Aorta (tissue), 5 donors: ENCODE data around the gene BTBD2. TPM values are rescaled to one million over a fixed set of nuclear protein-coding genes. Genes with fewer than 3 reads are reported as not detected.

ENCODE experiments used
- ATAC-seq: fragments of 200-7000 bp; cut with Tn5 transposase; one replicate; pipeline ENCODE4 v1.9.1; 2022; ENCODE audit warnings: moderate library complexity; ENCODE audit not compliant: low FRiP score
- DNase-seq, 2 donors: peaks; one replicate each; pipeline ENCODE4 v3.0.0-alpha.2; 2020
- H3K27ac ChIP-seq, 2 donors: one replicate each; pipeline ENCODE4 v1.5.1; 2013; ENCODE audit warnings: low read length in 2 of 2, mild to moderate bottlenecking in 2 of 2, moderate library complexity in 2 of 2, control low read depth in 1 of 2, inconsistent platforms in 1 of 2, low read depth in 1 of 2
- H3K27me3 ChIP-seq, 2 donors: one replicate each; pipeline ENCODE4 v1.6.1; 2013; ENCODE audit warnings: control low read depth in 1 of 2, low read length in 1 of 2, mild to moderate bottlenecking in 1 of 2, moderate library complexity in 1 of 2; ENCODE audit not compliant: insufficient read depth in 2 of 2, control insufficient read depth in 1 of 2
- H3K36me3 ChIP-seq, 2 donors: one replicate each; pipeline ENCODE4 v1.6.1; 2013; ENCODE audit warnings: control low read depth in 1 of 2, low read length in 1 of 2, mild to moderate bottlenecking in 1 of 2; ENCODE audit not compliant: insufficient read depth in 2 of 2, control insufficient read depth in 1 of 2
- H3K4me1 ChIP-seq, 2 donors: one replicate each; pipeline ENCODE4 v1.6.1; 2013; ENCODE audit warnings: low read length in 2 of 2, control low read depth in 1 of 2, mild to moderate bottlenecking in 1 of 2, moderate library complexity in 1 of 2; ENCODE audit not compliant: insufficient read depth in 2 of 2, control insufficient read depth in 1 of 2
- H3K4me3 ChIP-seq, 2 donors: one replicate each; pipeline ENCODE4 v1.5.1; 2013; ENCODE audit warnings: low read length in 2 of 2, control low read depth in 1 of 2, mild to moderate bottlenecking in 1 of 2
- H3K9me3 ChIP-seq: one replicate; pipeline ENCODE4 v1.6.1; 2013; ENCODE audit warnings: mild to moderate bottlenecking, low read length; ENCODE audit not compliant: control insufficient read depth
- WGBS, 2 donors: extraction: QIAGEN DNeasy Blood & Tissue Kit; methylation state at CpG; one replicate each; pipeline ENCODE4 v1.1.7; 2013; 5-methylcytosine and 5-hydroxymethylcytosine counted together
- intact Hi-C, 2 donors: fragments of 100-400 bp; cut with DNase I; formaldehyde crosslinking; loops; one replicate each; pipeline versions ENCODE4 v1.14.2 to v1.15.0; 2022
- polyA plus RNA-seq, 2 donors: library from polyadenylated mRNA; stranded (reverse); fragments of 200-250 nt; gene quantifications; one replicate each; pipeline ENCODE4 v1.2.3, GENCODE V29; 2013
- total RNA-seq, 2 donors: library from RNA; stranded (reverse); fragmentation: NEBNext Ultra II Directional; extraction: Animal tissue kit (Norgen Biotek cat#: 25700); gene quantifications; one replicate each; pipeline ENCODE4 v1.2.1, GENCODE V29; 2021
- donor health status: healthy with polysubstance abuse.
- donor health status: Bipolar disorder and iron deficiency.
- donor health status: DM: no; HTN: no; CAD: no.
- donor health status: DM: no; HTN: no; CAD: no.
- donor health status: DM: yes; HTN: yes; CAD: no.

BTBD2 gene
- total and polyA plus RNA-seq, 4 donors = 27.5 to 62.7 (median 51.5) TPM

DNA sequence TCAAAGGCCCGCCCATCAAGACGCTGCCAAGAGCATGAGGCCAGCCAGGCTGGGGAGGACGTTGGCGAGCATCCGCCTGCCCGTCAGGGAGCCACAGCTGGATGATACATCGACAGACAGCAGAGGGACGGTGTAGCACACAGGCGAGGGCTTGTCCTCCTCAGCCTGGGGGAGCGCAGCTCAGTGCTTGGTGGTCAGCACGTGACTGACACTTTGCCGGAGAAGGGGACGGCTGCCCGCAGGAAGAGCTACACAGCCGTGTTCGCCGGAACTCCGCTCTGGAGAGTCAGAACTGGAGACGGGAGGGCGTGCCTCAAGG lies 40.4 kb downstream of the BTBD2 start:
- ATAC-seq = no peak
- H3K4me3 ChIP-seq = no peak overlapping the region
- H3K27ac ChIP-seq = no peak overlapping the region
- peaks cover 0 to 2% of the 10 kb centered on the region in 2 donors for H3K36me3 ChIP-seq
- DNase-seq = no peak
- no peaks in the 10 kb centered on the region for H3K27me3 ChIP-seq
- intact Hi-C loops = no loop called here
- H3K4me1 ChIP-seq = no peaks in the 10 kb centered on the region
- no peaks in the 10 kb centered on the region for H3K9me3 ChIP-seq
- 84 to 87% methylated on average over 20 of the region's 20 CpGs for WGBS, 2 donors

DNA sequence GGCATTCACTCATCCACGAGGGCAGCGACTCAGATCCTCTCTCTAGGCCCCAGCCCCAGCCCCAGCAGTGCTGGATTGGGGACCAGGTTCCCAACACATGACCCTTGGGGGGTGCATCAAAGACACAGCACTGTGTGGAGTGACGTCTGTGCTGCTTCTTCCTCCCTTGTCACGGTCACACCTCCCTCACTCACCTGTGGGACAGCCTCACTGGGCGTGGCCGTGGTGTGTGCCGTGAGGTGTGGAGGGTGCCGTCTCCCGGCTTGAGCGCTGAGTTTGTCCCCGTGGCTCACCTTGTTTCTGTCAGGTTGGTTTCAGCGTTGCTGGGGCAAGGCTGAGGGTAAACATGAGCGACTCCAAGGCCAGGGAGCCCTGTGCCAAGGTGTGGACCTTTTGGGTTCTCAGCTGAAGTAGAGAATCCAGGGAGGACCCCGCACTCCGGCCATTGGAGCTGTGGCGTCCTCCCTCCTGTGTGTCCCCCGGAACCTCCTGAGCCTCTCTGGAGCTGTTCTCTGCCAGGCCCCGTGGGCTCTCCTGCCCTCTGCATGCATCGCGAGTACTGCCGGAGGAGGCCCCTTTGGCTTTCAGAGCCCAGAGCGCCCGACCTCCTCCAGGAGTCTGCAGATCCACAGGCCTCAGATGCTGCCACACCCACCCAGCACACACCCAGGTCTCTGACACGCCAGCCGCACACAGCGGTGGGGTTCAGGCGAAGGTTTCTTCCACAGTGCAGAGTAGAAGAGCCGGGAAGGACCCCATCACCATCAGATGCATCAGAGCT lies 40.9 kb downstream of the BTBD2 start:
- no peak overlapping the region for H3K4me3 ChIP-seq
- intact Hi-C loops = no loop called here
- no peak overlapping the region for H3K27ac ChIP-seq
- H3K9me3 ChIP-seq = no peaks in the 10 kb centered on the region
- H3K4me1 ChIP-seq = no peaks in the 10 kb centered on the region
- ATAC-seq (no peak), DNase-seq (no peak)
- no peaks in the 10 kb centered on the region for H3K27me3 ChIP-seq
- WGBS, 2 donors = 91 to 92% methylated on average over 28 of the region's 28 CpGs
- H3K36me3 ChIP-seq = peaks cover 0 to 2% of the 10 kb centered on the region in 2 donors

- WGBS, 2 donors = 93% methylated on average over 27 of the region's 27 CpGs
- H3K36me3 ChIP-seq = peaks cover 0 to 2% of the 10 kb centered on the region in 2 donors
Observed at GRCh38 chr19:1970806-1971502, 44.6 kb downstream of the BTBD2 start.

DNA sequence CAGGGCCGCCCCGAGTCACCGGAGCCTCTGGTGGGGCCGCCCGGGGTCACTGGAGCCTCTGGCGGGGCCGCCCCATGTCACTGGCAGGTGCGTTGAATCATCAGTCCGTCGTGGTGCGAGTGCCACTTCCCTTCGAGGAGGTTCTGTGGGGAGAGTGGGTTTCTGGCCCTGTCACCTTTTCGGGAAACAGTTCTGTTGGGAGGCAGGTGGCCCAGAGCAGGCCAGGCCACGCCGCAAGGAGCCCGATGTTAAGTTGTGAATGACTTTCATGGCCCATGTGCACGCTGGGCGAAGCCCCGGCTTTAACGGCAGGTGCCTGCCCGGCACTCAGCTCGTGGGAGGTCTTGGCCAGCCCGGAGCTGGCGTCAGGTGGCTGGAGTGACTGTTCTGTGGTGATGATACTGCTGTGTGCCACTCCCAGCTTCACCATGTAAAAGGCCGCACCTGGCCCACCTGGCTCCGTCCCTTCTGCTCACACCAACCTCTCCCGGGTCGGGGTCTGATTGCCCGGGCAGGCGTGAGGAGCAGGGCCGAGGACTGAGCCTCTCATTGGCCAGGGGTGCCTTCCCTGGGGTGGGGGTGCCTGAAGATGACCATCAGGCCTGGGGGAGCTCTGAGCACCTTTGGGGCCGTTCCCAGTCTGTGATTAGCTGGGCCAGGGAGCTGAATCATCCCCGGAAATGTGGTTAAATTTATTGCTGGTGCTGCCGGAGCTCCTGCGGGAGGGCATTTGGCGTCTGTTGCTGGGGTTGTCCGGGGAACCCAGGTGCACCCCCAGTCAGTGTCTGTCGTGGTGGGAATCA lies 45.3 kb downstream of the BTBD2 start:
- Histone ChIP-seq H3K4me3 (no peak overlapping the region), H3K4me1 (no peaks in the 10 kb centered on the region), H3K36me3 (peaks cover 0 to 2% of the 10 kb centered on the region in 2 donors), H3K9me3 (no peaks in the 10 kb centered on the region), H3K27ac (no peak overlapping the region), H3K27me3 (no peaks in the 10 kb centered on the region)
- intact Hi-C loops = no loop called here
- WGBS, 2 donors = 91 to 93% methylated on average over 38 of the region's 38 CpGs
- no peak for ATAC-seq
- no peak for DNase-seq

More at GRCh38 chr19:1970806-1971502, 44.6 kb downstream of the BTBD2 start:
- no peaks in the 10 kb centered on the region for H3K4me1 ChIP-seq
- no peak overlapping the region for H3K4me3 ChIP-seq
- DNase-seq (no peak), ATAC-seq (no peak)
- intact Hi-C loops = no loop called here
- no peak overlapping the region for H3K27ac ChIP-seq
- H3K9me3 ChIP-seq = no peaks in the 10 kb centered on the region
- no peaks in the 10 kb centered on the region for H3K27me3 ChIP-seq

GRCh38 chr19:1969176-1970002 lies 46.1 kb downstream of the BTBD2 start:
- H3K9me3 ChIP-seq = no peaks in the 10 kb centered on the region
- DNase-seq (no peak), ATAC-seq (no peak)
- 94 to 95% methylated on average over 49 of the region's 49 CpGs for WGBS, 2 donors
- H3K4me3 ChIP-seq = no peak overlapping the region
- no peaks in the 10 kb centered on the region for H3K4me1 ChIP-seq
- intact Hi-C loops = no loop called here
- no peak overlapping the region for H3K27ac ChIP-seq
- H3K27me3 ChIP-seq = no peaks in the 10 kb centered on the region
- H3K36me3 ChIP-seq = peaks cover 0 to 2% of the 10 kb centered on the region in 2 donors

- Histone ChIP-seq H3K27me3 (no peaks in the 10 kb centered on the region), H3K9me3 (no peaks in the 10 kb centered on the region), H3K27ac (no peak overlapping the region), H3K4me1 (no peaks in the 10 kb centered on the region), H3K36me3 (peaks cover 0 to 2% of the 10 kb centered on the region in 2 donors), H3K4me3 (no peak overlapping the region)
- DNase-seq = no peak
- peak; percentile 47 for ATAC-seq
- intact Hi-C loops = no loop called here
- 55 to 59% methylated on average over 31 to 34 of the region's 34 CpGs for WGBS, 2 donors
Observed at GRCh38 chr19:1968279-1969175, 47.0 kb downstream of the BTBD2 start.

GRCh38 chr19:1967087-1967608 lies 48.4 kb downstream of the BTBD2 start:
- Histone ChIP-seq H3K36me3 (peaks cover 0 to 2% of the 10 kb centered on the region in 2 donors), H3K27me3 (no peaks in the 10 kb centered on the region)
- intact Hi-C loops = no loop called here

More at GRCh38 chr19:1967087-1967608, 48.4 kb downstream of the BTBD2 start:
- DNase-seq (no peak), ATAC-seq (no peak)
- no peaks in the 10 kb centered on the region for H3K4me1 ChIP-seq
- H3K9me3 ChIP-seq = no peaks in the 10 kb centered on the region
- H3K4me3 ChIP-seq = no peak overlapping the region
- no peak overlapping the region for H3K27ac ChIP-seq
- WGBS, 2 donors = 92% methylated on average over 22 to 26 of the region's 26 CpGs
